Measurements from ENCODE around the gene MON1B.

DNA sequence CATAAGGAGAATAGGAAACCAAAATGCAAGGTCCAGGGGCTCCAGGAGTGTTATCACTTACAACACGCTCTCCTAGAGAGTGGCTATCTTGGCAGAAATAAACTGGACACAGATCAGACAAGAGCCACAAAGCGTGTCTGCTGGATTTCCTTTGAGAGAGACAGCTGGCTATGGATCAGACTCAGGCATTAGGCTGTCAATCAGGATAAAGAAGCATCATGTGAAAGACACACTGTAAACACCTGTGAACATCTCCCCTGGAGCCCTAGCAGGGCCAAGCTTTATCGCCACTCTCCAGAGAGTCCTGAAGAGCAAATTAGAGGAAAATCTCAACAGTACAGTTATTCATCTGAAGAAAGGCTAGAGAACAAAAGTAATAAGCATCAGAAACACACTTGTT, 34.2 kb downstream of the MON1B start:
- TF ChIP-seq PPARA (CRISPR knock-in tag; IDR thresholded peaks at IDR 0.05; ENCODE audit: borderline replicate concordance) (no peak), CSDC2 (CRISPR knock-in tag; IDR thresholded peaks at IDR 0.05) (no peak), RARB (CRISPR knock-in tag; IDR thresholded peaks at IDR 0.05) (no peak), ZNF70 (CRISPR knock-in tag; IDR thresholded peaks at IDR 0.05) (no peak), GLIS3 (CRISPR knock-in tag; IDR thresholded peaks at IDR 0.05) (no peak), ESRRG (CRISPR knock-in tag; IDR thresholded peaks at IDR 0.05) (no peak), ZFP30 (CRISPR knock-in tag; IDR thresholded peaks at IDR 0.05) (no peak), OSR1 (CRISPR knock-in tag; IDR thresholded peaks at IDR 0.05) (no peak), TOX (CRISPR knock-in tag; IDR thresholded peaks at IDR 0.05; ENCODE audit: borderline replicate concordance) (no peak), ISL1 (CRISPR knock-in tag; IDR thresholded peaks at IDR 0.05) (no peak)

Measured in SK-N-SH treated with all-trans-retinoic acid at 6 μM for 48 hours (cell line).